ENCODE data around the gene MTFP1. TPM values are rescaled to one million over a fixed set of nuclear protein-coding genes. Genes with fewer than 3 reads are reported as not detected.

MTFP1 gene
- total and polyA plus RNA-seq, 9 of the 15 experiments (the other 6 are each of a cell fraction or from before 2014, with no cell fraction given) = 10.7 to 52.0 (median 30.1) TPM

DNA sequence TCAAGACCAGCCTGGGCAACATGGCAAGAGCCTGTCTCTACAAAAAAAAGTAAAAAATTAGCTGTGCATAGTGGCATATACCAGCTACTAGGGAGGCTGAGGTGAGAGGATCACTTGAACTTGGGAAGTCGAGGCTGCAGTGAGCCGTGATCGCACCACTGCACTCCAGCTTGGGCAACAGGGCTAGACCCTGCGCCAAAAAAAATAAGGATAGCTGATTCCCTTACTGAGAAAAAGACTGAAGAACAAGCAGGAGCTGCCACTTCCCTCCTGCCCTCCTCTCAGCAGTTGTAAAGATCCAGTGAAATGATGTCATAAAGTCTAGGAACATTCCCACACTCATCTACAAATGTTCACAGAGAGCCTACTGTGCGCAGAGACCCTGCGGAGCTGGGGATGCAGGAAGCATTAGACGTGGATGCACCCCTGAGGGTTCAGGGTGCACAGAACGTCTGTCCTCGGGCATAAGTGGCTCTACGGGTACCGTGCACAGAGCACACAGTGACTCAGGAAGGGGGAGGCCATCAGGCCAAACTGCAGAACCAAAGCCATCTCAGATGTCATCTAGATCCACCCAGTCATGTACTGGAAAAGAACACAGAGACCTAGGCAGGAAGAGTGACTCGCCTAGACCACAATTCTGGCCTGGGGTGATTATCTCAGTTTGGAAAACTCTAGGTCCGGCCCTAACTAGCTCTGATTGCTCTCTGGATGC is 17.0 kb upstream of the MTFP1 start (continued):
- peak in 1 of 3 experiments; percentile 74; a peak in 1 of 6 replicates for TF ChIP-seq ZBTB11 (CRISPR knock-in tag; IDR thresholded peaks at IDR 0.05)
- peak; percentile 32; the same call in 1 of the 2 replicates for TF ChIP-seq BHLHE40 (IDR thresholded peaks at IDR 0.05; ENCODE audit: low read length)
- no peak for TF ChIP-seq FOS (IDR thresholded peaks at IDR 0.05; ENCODE audit: extremely low read depth, insufficient read length)
- TF ChIP-seq PRPF4 (IDR thresholded peaks at IDR 0.05; ENCODE audit: insufficient read depth, low read depth, low read length, poor library complexity, severe bottlenecking) = no peak
- TF ChIP-seq ARID1B (IDR thresholded peaks at IDR 0.05) = peak; percentile 55
- TF ChIP-seq KLF16 (IDR thresholded peaks at IDR 0.05) = 0 out of 2 replicates have a peak, but pooled peaks have one; percentile 25
- TF ChIP-seq MEF2D (tag; conservative IDR thresholded peaks at IDR 0.05; ENCODE audit: low read depth) = no peak
- TF ChIP-seq RCOR1 (IDR thresholded peaks at IDR 0.05; ENCODE audit: borderline replicate concordance in 1 of 2, low read depth in 2 of 2, low read length in 2 of 2) = peak in 1 of 2 experiments; percentile 72; a peak in 1 of 4 replicates
- peak; percentile 36 for TF ChIP-seq ATF3 (IDR thresholded peaks at IDR 0.05)
- TF ChIP-seq ATF3 (CRISPR knock-in tag; conservative IDR thresholded peaks at IDR 0.05) = no peak
- peak; percentile 41; the same call in 1 of the 2 replicates for TF ChIP-seq CTBP1 (IDR thresholded peaks at IDR 0.05; ENCODE audit: borderline replicate concordance)
- peak; percentile 70 for TF ChIP-seq FOSL1 (tag; conservative IDR thresholded peaks at IDR 0.05)
- TF ChIP-seq, protein P1, sequence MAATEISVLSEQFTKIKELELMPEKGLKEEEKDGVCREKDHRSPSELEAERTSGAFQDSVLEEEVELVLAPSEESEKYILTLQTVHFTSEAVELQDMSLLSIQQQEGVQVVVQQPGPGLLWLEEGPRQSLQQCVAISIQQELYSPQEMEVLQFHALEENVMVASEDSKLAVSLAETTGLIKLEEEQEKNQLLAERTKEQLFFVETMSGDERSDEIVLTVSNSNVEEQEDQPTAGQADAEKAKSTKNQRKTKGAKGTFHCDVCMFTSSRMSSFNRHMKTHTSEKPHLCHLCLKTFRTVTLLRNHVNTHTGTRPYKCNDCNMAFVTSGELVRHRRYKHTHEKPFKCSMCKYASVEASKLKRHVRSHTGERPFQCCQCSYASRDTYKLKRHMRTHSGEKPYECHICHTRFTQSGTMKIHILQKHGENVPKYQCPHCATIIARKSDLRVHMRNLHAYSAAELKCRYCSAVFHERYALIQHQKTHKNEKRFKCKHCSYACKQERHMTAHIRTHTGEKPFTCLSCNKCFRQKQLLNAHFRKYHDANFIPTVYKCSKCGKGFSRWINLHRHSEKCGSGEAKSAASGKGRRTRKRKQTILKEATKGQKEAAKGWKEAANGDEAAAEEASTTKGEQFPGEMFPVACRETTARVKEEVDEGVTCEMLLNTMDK (IDR thresholded peaks at IDR 0.05; ENCODE audit: borderline replicate concordance, insufficient read depth, low read depth, low read length, poor library complexity, severe bottlenecking) = no peak
- TF ChIP-seq CBFA2T2 (conservative IDR thresholded peaks at IDR 0.05) = 0 out of 2 replicates have a peak, but pooled peaks have one; percentile 23
- peak; percentile 67 to 74 for TF ChIP-seq KDM1A (IDR thresholded peaks at IDR 0.05)
- no peak for TF ChIP-seq CCAR2 (IDR thresholded peaks at IDR 0.05; ENCODE audit: low read depth, low read length)
- TF ChIP-seq SMARCA4 (IDR thresholded peaks at IDR 0.05) = peak; percentile 29; the same call in 1 of the 2 replicates
- no peak for TF ChIP-seq MYNN (IDR thresholded peaks at IDR 0.05)
- TF ChIP-seq MYNN (CRISPR knock-in tag; IDR thresholded peaks at IDR 0.05) = no peak
- TF ChIP-seq CBFA2T3 (IDR thresholded peaks at IDR 0.05) = peak; percentile 62
- TF ChIP-seq JUND (IDR thresholded peaks at IDR 0.05; ENCODE audit: borderline replicate concordance, low read depth, low read length) = peak; percentile 58
- TF ChIP-seq JUND (tag; IDR thresholded peaks at IDR 0.05; ENCODE audit: borderline replicate concordance, low read depth, low read length) = no peak
- peak; percentile 24; the same call in 1 of the 2 replicates for TF ChIP-seq RNF2 (IDR thresholded peaks at IDR 0.05)
- no peak for TF ChIP-seq SMARCA5 (IDR thresholded peaks at IDR 0.05)
- peak; percentile 45 for TF ChIP-seq DPF2 (IDR thresholded peaks at IDR 0.05)
